ENCODE results near the gene TMBIM1.
A peak's percentile ranks its signal among the peaks of the same experiment; 100 is the strongest.

GRCh38 chr2:218255446-218255845 is 36.9 kb downstream of the TMBIM1 start:
- TF ChIP-seq CTCF (IDR thresholded peaks at IDR 0.05; ENCODE audit: extremely low read depth in 1 of 2, insufficient read depth in 1 of 2, low read depth in 1 of 2, low read length in 2 of 2) = no peak
- no peak for TF ChIP-seq MAX (IDR thresholded peaks at IDR 0.05; ENCODE audit: insufficient read depth, insufficient read length)
- TF ChIP-seq POLR2AphosphoS5 (IDR thresholded peaks at IDR 0.05; ENCODE audit: insufficient read depth, low read depth, low read length) = no peak
- peak; percentile 26 for TF ChIP-seq POLR2A (IDR thresholded peaks at IDR 0.05; ENCODE audit: low read depth, low read length)
- no peak for TF ChIP-seq JUN (IDR thresholded peaks at IDR 0.05; ENCODE audit: borderline replicate concordance, insufficient read depth, insufficient read length, low read depth)
- no peak for TF ChIP-seq EZH2 (IDR thresholded peaks at IDR 0.05; ENCODE audit: borderline replicate concordance, low read depth, low read length, severe bottlenecking)
- no peak for TF ChIP-seq GATA2 (IDR thresholded peaks at IDR 0.05; ENCODE audit: insufficient read depth, insufficient read length, low read depth, low read length)
- TF ChIP-seq FOS (IDR thresholded peaks at IDR 0.05; ENCODE audit: borderline replicate concordance, insufficient read depth, low read length) = no peak
- TF ChIP-seq MYC (IDR thresholded peaks at IDR 0.05; ENCODE audit: low read depth, low read length) = no peak
